IMR-90 (cell line): ENCODE results near the gene GRIN2A. TPM values are rescaled to one million over a fixed set of nuclear protein-coding genes. Genes with fewer than 3 reads are reported as not detected.

Experiments
- ATAC-seq: fragments of 200-7000 bp; cut with Tn5 transposase; 2 replicates; pipeline ENCODE4 v1.9.1; 2020; ENCODE audit warnings: low read depth, mild to moderate bottlenecking, moderate library complexity
- BruUV-seq: library from RNA; stranded (reverse); fragments of 400-500 nt; replicated peaks from 2 replicates; lab custom pipeline; 2021; lab: Mats Ljungman, UMichigan
- CTCF ChIA-PET: fragments of 300-600 bp; formaldehyde crosslinking; extraction: SDS; loops from one replicate; lab custom pipeline; 2021; ENCODE audit warnings: antibody characterized with exemption; lab: Yijun Ruan, JAX
- POLR2A ChIA-PET: fragments of 300-600 bp; sonication (Branson Sonifier 250); formaldehyde crosslinking; loops from one replicate; lab custom pipeline; 2022; ENCODE audit warnings: antibody characterized with exemption; ENCODE audit not compliant: unreplicated experiment; lab: Charles Lee
- DNase-seq: peaks from one replicate; pipeline ENCODE4 v3.0.0; 2013
- H2AFZ ChIP-seq: replicated peaks from 2 replicates; pipeline ENCODE3; 2013; ENCODE audit warnings: low read length, mild to moderate bottlenecking; ENCODE audit not compliant: poor library complexity
- H2AK5ac ChIP-seq: 2 replicates; pipeline ENCODE4 v1.6.1; 2013; ENCODE audit warnings: low read depth, low read length, inconsistent platforms
- H2AK9ac ChIP-seq: replicated peaks from 2 replicates; pipeline ENCODE3; 2013; ENCODE audit warnings: mild to moderate bottlenecking, low read depth, low read length, moderate library complexity; ENCODE audit not compliant: poor library complexity
- H2BK120ac ChIP-seq: 2 replicates; pipeline ENCODE4 v1.6.1; 2013; ENCODE audit warnings: low read depth, low read length, inconsistent platforms
- H2BK15ac ChIP-seq: 3 replicates; pipeline ENCODE4 v1.6.1; 2013; ENCODE audit warnings: low read depth, low read length, inconsistent platforms
- H2BK20ac ChIP-seq: 2 replicates; pipeline ENCODE4 v1.6.1; 2013; ENCODE audit warnings: low read depth, mild to moderate bottlenecking, inconsistent platforms, low read length, moderate library complexity
- H2BK5ac ChIP-seq: 2 replicates; pipeline ENCODE4 v1.6.1; 2013; ENCODE audit warnings: mild to moderate bottlenecking, low read depth, low read length, inconsistent platforms; ENCODE audit not compliant: poor library complexity, severe bottlenecking
- H3K14ac ChIP-seq: replicated peaks from 2 replicates; pipeline ENCODE4 v1.6.1; 2013; ENCODE audit warnings: low read depth, low read length, inconsistent platforms
- H3K18ac ChIP-seq: 2 replicates; pipeline ENCODE4 v1.6.1; 2013; ENCODE audit warnings: low read depth, low read length, control low read depth
- H3K23ac ChIP-seq: 2 replicates; pipeline ENCODE4 v1.6.1; 2013; ENCODE audit warnings: low read depth, low read length, inconsistent platforms
- H3K27ac ChIP-seq: 2 replicates; pipeline ENCODE4 v1.5.1; 2013; ENCODE audit warnings: mild to moderate bottlenecking, control low read depth, low read length; ENCODE audit not compliant: insufficient read depth
- H3K27me3 ChIP-seq: 2 replicates; pipeline ENCODE4 v1.6.1; 2013; ENCODE audit warnings: low read length; ENCODE audit not compliant: control insufficient read depth, insufficient read depth
- H3K36me3 ChIP-seq: 2 replicates; pipeline ENCODE4 v1.6.1; 2013; ENCODE audit warnings: low read length, mixed read lengths; ENCODE audit not compliant: control insufficient read depth, insufficient read depth
- H3K4ac ChIP-seq: 2 replicates; pipeline ENCODE4 v1.6.1; 2013; ENCODE audit warnings: low read depth, low read length, inconsistent platforms
- H3K4me1 ChIP-seq: 2 replicates; pipeline ENCODE4 v1.6.1; 2013; ENCODE audit warnings: low read length, mixed read lengths; ENCODE audit not compliant: control insufficient read depth, insufficient read depth
- H3K4me2 ChIP-seq: 2 replicates; pipeline ENCODE4 v1.6.1; 2013; ENCODE audit warnings: low read depth, mild to moderate bottlenecking, control low read depth, low read length, moderate library complexity
- H3K4me3 ChIP-seq: 2 replicates; pipeline ENCODE4 v1.5.1; 2013; ENCODE audit warnings: low read depth, mild to moderate bottlenecking, control low read depth, low read length, moderate library complexity; ENCODE audit not compliant: insufficient read depth
- H3K56ac ChIP-seq: 2 replicates; pipeline ENCODE4 v1.6.1; 2013; ENCODE audit warnings: low read length, inconsistent platforms; ENCODE audit not compliant: insufficient read depth; ENCODE audit errors: extremely low read depth
- H3K79me1 ChIP-seq, 2 experiments: 2 replicates each; pipeline ENCODE4 v1.6.1; 2013; ENCODE audit warnings: low read length in 2 of 2, inconsistent platforms in 1 of 2, low read depth in 1 of 2
- H3K9ac ChIP-seq: 2 replicates; pipeline ENCODE4 v1.6.1; 2013; ENCODE audit warnings: low read depth, low read length, control low read depth
- H3K9me1 ChIP-seq: 2 replicates; pipeline ENCODE4 v1.6.1; 2013; ENCODE audit warnings: low read length, inconsistent platforms; ENCODE audit not compliant: insufficient read depth
- H3K9me3 ChIP-seq: 2 replicates; pipeline ENCODE4 v1.6.1; 2013; ENCODE audit warnings: low read length; ENCODE audit not compliant: control insufficient read depth, insufficient read depth
- H4K20me1 ChIP-seq: 2 replicates; pipeline ENCODE4 v1.6.1; 2013; ENCODE audit warnings: low read length, inconsistent platforms; ENCODE audit not compliant: insufficient read depth
- H4K5ac ChIP-seq: 2 replicates; pipeline ENCODE4 v1.6.1; 2013; ENCODE audit warnings: mild to moderate bottlenecking, low read depth, low read length, control low read depth
- H4K8ac ChIP-seq, 2 experiments: 2 replicates each; pipeline ENCODE4 v1.6.1; 2013; ENCODE audit warnings: low read depth in 2 of 2, low read length in 2 of 2, control low read depth in 1 of 2, inconsistent platforms in 1 of 2
- H4K91ac ChIP-seq: 2 replicates; pipeline ENCODE4 v1.6.1; 2013; ENCODE audit warnings: low read depth, low read length, inconsistent platforms; ENCODE audit not compliant: insufficient read depth
- BHLHE40 ChIP-seq: fragments of 150-350 bp; IDR thresholded peaks from 2 replicates; pipeline ENCODE4 v1.6.1; 2016; ENCODE audit warnings: mild to moderate bottlenecking, low read depth, low read length
- CEBPB ChIP-seq: IDR thresholded peaks from 2 replicates; pipeline ENCODE4 v1.6.1; 2012; ENCODE audit warnings: low read depth, low read length, improper control_type of control experiment
- FOS ChIP-seq: fragments of 150-350 bp; IDR thresholded peaks from 2 replicates; pipeline ENCODE4 v1.6.1; 2016; ENCODE audit warnings: low read depth, low read length
- MAFK ChIP-seq: IDR thresholded peaks from 2 replicates; pipeline ENCODE4 v1.6.1; 2012; ENCODE audit warnings: low read depth, low read length, improper control_type of control experiment
- MXI1 ChIP-seq: IDR thresholded peaks from 2 replicates; pipeline ENCODE4 v1.6.1; 2012; ENCODE audit warnings: low read depth, mild to moderate bottlenecking, low read length, moderate library complexity, borderline replicate concordance
- POLR2A ChIP-seq: IDR thresholded peaks from 2 replicates; pipeline ENCODE4 v1.6.1; 2012; ENCODE audit warnings: mild to moderate bottlenecking, low read depth, low read length
- RAD21 ChIP-seq: IDR thresholded peaks from 2 replicates; pipeline ENCODE4 v1.6.1; 2012; ENCODE audit warnings: low read length, improper control_type of control experiment
- SMC3 ChIP-seq: fragments of 150-350 bp; IDR thresholded peaks from 2 replicates; pipeline ENCODE4 v1.6.1; 2016; ENCODE audit warnings: low read depth, mild to moderate bottlenecking, antibody characterized with exemption, low read length, moderate library complexity
- USF2 ChIP-seq: fragments of 150-350 bp; IDR thresholded peaks from 2 replicates; pipeline ENCODE4 v1.6.1; 2017; ENCODE audit warnings: mild to moderate bottlenecking, antibody characterized with exemption, low read length, low read depth
- dilution Hi-C: fragments of 300-500 bp; cut with HindIII; formaldehyde crosslinking; loops from one replicate; pipeline ENCODE4 v1.14.3; 2018; ENCODE audit warnings: low sequenced_read_pairs; ENCODE audit not compliant: unreplicated experiment
- in situ Hi-C: fragments of 300-500 bp; cut with MboI; formaldehyde crosslinking; loops from 3 replicates; pipeline ENCODE4 v1.14.3; 2019; ENCODE audit warnings: low sequenced_read_pairs, inconsistent platforms, mixed read lengths
- intact Hi-C: fragments of 100-400 bp; cut with micrococcal nuclease; formaldehyde crosslinking; loops from 2 replicates; pipeline ENCODE4 v1.10.0; 2022
- polyA plus RNA-seq, 3 experiments: library from polyadenylated mRNA; depleted of rRNA; stranded (reverse); fragments of >200 nt; gene quantifications; 2 replicates each; pipeline ENCODE4 v1.2.3, GENCODE V29; 2012; ENCODE audit warnings: low replicate concordance in 1 of 3
- total RNA-seq: library from RNA; depleted of rRNA; stranded (reverse); fragments of >200 nt; gene quantifications from 2 replicates; pipeline ENCODE4 v1.2.3, GENCODE V29; 2012
- TF ChIP-seq, protein P1 (sequence below): conservative IDR thresholded peaks from 2 replicates; pipeline ENCODE4 v1.5.1; 2012; ENCODE audit warnings: mild to moderate bottlenecking, low read depth, low read length, improper control_type of control experiment

The GRIN2A gene
- total and polyA plus RNA-seq, 2 of the 4 experiments (the other 2 are of a cell fraction) = under 0.01 TPM; not detected in 1

GRCh38 chr16:10028644-10029043 lies 153.6 kb downstream of the GRIN2A start:
- H3K79me1 ChIP-seq = no peaks in the 10 kb centered on the region
- dilution Hi-C loops = no loop called here
- H3K56ac ChIP-seq = no peak overlapping the region
- no peak overlapping the region for H2BK15ac ChIP-seq
- no peak overlapping the region for H3K4ac ChIP-seq
- no peak overlapping the region for H3K27ac ChIP-seq
- H2BK120ac ChIP-seq = no peak overlapping the region
- ATAC-seq (no peak), DNase-seq (no peak)
- H3K14ac ChIP-seq = no peak overlapping the region
- ChIA-PET CTCF (no interaction called here), POLR2A (no interaction called here)
- no peak overlapping the region for H3K18ac ChIP-seq
- no peak overlapping the region for H2BK20ac ChIP-seq
- intact Hi-C loops = no loop called here
- H2BK5ac ChIP-seq = no peak overlapping the region
- H4K5ac ChIP-seq = no peak overlapping the region
- peaks cover 14% of the 10 kb centered on the region for H3K9me3 ChIP-seq
- BruUV-seq = no TSS peak
- no peak overlapping the region for H2AK5ac ChIP-seq
- no peaks in the 10 kb centered on the region for H3K36me3 ChIP-seq
- no peaks in the 10 kb centered on the region for H3K4me1 ChIP-seq
- H4K91ac ChIP-seq = no peak overlapping the region
- H3K4me3 ChIP-seq = no peak overlapping the region
- H2AFZ ChIP-seq = no peak overlapping the region
- in situ Hi-C loops = no loop called here
- H2AK9ac ChIP-seq = no peak overlapping the region
- no peak overlapping the region for H3K4me2 ChIP-seq
- TF ChIP-seq USF2 (no peak), FOS (no peak), MXI1 (no peak), POLR2A (no peak), RAD21 (no peak), SMC3 (no peak), MAFK (no peak), CEBPB (no peak), BHLHE40 (no peak)
- TF ChIP-seq, protein P1, sequence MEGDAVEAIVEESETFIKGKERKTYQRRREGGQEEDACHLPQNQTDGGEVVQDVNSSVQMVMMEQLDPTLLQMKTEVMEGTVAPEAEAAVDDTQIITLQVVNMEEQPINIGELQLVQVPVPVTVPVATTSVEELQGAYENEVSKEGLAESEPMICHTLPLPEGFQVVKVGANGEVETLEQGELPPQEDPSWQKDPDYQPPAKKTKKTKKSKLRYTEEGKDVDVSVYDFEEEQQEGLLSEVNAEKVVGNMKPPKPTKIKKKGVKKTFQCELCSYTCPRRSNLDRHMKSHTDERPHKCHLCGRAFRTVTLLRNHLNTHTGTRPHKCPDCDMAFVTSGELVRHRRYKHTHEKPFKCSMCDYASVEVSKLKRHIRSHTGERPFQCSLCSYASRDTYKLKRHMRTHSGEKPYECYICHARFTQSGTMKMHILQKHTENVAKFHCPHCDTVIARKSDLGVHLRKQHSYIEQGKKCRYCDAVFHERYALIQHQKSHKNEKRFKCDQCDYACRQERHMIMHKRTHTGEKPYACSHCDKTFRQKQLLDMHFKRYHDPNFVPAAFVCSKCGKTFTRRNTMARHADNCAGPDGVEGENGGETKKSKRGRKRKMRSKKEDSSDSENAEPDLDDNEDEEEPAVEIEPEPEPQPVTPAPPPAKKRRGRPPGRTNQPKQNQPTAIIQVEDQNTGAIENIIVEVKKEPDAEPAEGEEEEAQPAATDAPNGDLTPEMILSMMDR = no peak
- H4K8ac ChIP-seq = no peak overlapping the region
- no peak overlapping the region for H3K9ac ChIP-seq
- H3K23ac ChIP-seq = no peak overlapping the region
- H3K9me1 ChIP-seq = no peaks in the 10 kb centered on the region
- no peaks in the 10 kb centered on the region for H3K27me3 ChIP-seq
- H4K20me1 ChIP-seq = no peaks in the 10 kb centered on the region
